ENCODE data around the gene ACER3.
"Not testable (repeated sequence)": the region's sequence is repeated elsewhere in the genome, so short reads cannot be mapped to it uniquely, and the experiment has no call there.

Gene ACER3

GRCh38 chr11:76836613-76837291 is 24.0 kb upstream of the ACER3 start:
- no peak for DNase-seq (ENCODE audit: low read depth in 2 of 2)

GRCh38 chr11:76837696-76838677 is 22.7 kb upstream of the ACER3 start:
- no peak for DNase-seq (ENCODE audit: low read depth in 2 of 2)

- no peak for DNase-seq (ENCODE audit: low read depth in 2 of 2)
Measured at GRCh38 chr11:76838678-76839068, 22.0 kb upstream of the ACER3 start.

- no peak for DNase-seq (ENCODE audit: low read depth in 2 of 2)
Measured at GRCh38 chr11:76839311-76839710, 21.4 kb upstream of the ACER3 start.

GRCh38 chr11:76841923-76842452 is 18.7 kb upstream of the ACER3 start:
- no peak for DNase-seq (ENCODE audit: low read depth in 2 of 2)

- DNase-seq (ENCODE audit: low read depth in 2 of 2) = no peak
Measured at GRCh38 chr11:76843907-76844306, 16.8 kb upstream of the ACER3 start.

- no peak for DNase-seq (ENCODE audit: low read depth in 2 of 2)
Measured at GRCh38 chr11:76844511-76844910, 16.2 kb upstream of the ACER3 start.

- DNase-seq (ENCODE audit: low read depth in 2 of 2) = no peak
Measured at GRCh38 chr11:76845069-76845468, 15.6 kb upstream of the ACER3 start.

- DNase-seq (ENCODE audit: low read depth in 2 of 2) = no peak
Measured at GRCh38 chr11:76846441-76846840, 14.3 kb upstream of the ACER3 start.

GRCh38 chr11:76849376-76849775 is 11.3 kb upstream of the ACER3 start:
- no peak for DNase-seq (ENCODE audit: low read depth in 2 of 2)

- DNase-seq (ENCODE audit: low read depth in 2 of 2) = no peak
Measured at GRCh38 chr11:76850130-76850529, 10.6 kb upstream of the ACER3 start.

GRCh38 chr11:76850815-76851214 is 9.9 kb upstream of the ACER3 start:
- no peak for DNase-seq (ENCODE audit: low read depth in 2 of 2)

- no peak for DNase-seq (ENCODE audit: low read depth in 2 of 2)
Measured at GRCh38 chr11:76854709-76855108, 6.0 kb upstream of the ACER3 start.

- not testable (repeated sequence) for DNase-seq (ENCODE audit: low read depth in 2 of 2)
Measured at GRCh38 chr11:76855670-76856069, 5.0 kb upstream of the ACER3 start.

- DNase-seq (ENCODE audit: low read depth in 2 of 2) = no peak
Measured at GRCh38 chr11:76856106-76856505, 4.6 kb upstream of the ACER3 start.

GRCh38 chr11:76856571-76856970 is 4.1 kb upstream of the ACER3 start:
- DNase-seq (ENCODE audit: low read depth in 2 of 2) = no peak

GRCh38 chr11:76857781-76858410 is 2.8 kb upstream of the ACER3 start:
- DNase-seq (ENCODE audit: low read depth in 2 of 2) = no peak

- no peak for DNase-seq (ENCODE audit: low read depth in 2 of 2)
Measured at GRCh38 chr11:76859708-76860227, 950 bp upstream of the ACER3 start.

GRCh38 chr11:76861490-76861953 is 804 bp downstream of the ACER3 start:
- DNase-seq (ENCODE audit: low read depth in 2 of 2) = no peak

- not testable (repeated sequence) for DNase-seq (ENCODE audit: low read depth in 2 of 2)
Measured at GRCh38 chr11:76862794-76863193, 2.1 kb downstream of the ACER3 start.

- no peak for DNase-seq (ENCODE audit: low read depth in 2 of 2)
Measured at GRCh38 chr11:76863196-76863777, 2.6 kb downstream of the ACER3 start.

Measured in stimulated activated CD4-positive, alpha-beta T cell treated with anti-CD3 and anti-CD28 coated beads, Interleukin-12 subunit alpha, Interleukin-12 subunit beta, amount 100 ng/mL, for 24 hours (primary cell).